GM19239 (cell line): ENCODE data around the gene POU5F2.

Experiments used
- DNase-seq: peaks from one replicate; pipeline ENCODE4 v3.0.0; 2011; ENCODE audit warnings: low spot score; ENCODE audit not compliant: insufficient read length
- FAIRE-seq: peaks from 2 replicates; lab custom pipeline; 2011; peaks lifted over from hg19 to GRCh38; lab: Jason Lieb, UNC

POU5F2 gene

DNA sequence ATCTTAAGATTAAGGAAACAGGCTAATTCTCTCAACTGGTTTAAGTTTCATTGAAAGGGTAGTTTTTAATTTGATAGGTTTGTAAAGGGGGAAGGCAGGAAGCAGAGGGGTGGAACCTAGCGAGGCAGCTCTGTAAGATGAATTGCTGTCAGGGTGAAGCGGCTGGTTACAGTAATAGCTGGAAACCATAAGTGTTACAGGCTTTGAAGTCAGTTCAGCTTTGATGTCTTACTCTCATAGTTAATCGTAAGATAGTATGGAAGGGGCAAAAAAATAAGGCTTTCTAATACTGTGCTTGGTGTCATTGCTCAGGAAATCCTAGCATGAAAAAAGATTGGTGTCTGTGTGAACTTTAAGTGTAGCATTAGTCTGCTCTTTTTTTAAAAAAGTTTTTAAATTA, 20.3 kb downstream of the POU5F2 start:
- FAIRE-seq (no peak), DNase-seq (no peak)

DNA sequence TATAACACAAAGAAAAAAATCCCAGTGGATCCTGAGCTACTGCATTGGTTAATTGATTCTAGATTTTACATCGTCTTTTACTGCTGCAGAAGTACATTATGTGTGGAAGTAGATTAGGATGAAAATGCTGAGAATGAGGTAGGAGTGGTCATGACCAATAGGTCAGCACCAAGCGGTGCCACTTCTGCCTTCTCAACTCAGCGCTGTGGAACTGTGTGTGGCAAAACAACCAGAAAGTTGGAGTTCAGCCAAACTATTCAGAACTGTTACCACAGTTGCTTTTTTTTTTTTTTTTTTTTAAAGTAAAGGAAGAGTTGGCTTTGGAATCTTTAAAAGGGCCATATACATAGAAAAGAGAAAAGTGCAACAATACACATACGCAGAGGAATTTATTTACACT, 24.2 kb downstream of the POU5F2 start:
- FAIRE-seq = no peak
- DNase-seq = no peak

DNA sequence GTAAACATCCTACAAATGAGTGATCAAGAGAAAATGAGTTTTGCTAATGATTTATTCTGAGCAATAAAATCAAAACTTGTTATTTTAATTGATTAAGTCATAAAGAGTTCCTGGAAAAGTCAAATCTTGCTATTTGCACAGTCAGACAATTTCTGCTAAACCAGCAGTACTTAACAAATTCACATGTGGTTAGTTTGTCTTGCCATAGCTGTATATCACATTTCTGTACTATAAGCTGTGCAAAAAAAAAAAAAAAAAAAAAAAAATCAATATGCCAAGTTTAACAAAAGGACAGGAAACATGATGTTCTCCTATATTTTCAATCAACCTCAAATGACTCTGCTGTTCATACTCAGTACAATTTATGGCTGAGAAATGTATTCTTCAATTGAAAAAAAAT, 24.9 kb downstream of the POU5F2 start:
- DNase-seq (no peak), FAIRE-seq (no peak)

DNA sequence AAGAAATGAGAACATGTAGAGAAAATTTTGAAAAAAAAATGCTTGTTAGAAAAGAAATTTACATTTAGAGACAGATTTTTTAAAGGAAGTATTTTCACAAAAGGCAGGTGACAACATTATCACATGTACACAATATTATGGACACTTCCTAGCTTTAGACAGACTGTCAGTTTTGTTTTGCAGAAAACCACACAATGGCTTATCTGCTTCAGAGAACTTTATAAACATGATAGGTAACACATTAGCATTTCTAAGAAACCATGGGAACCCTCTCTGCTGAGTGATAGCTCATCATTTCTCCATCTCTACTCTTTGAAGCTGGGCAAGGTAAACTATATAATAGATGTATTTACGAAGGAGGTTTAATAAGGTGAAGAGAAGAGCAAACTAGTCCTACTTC, 25.6 kb downstream of the POU5F2 start:
- no peak for DNase-seq
- FAIRE-seq = no peak

DNA sequence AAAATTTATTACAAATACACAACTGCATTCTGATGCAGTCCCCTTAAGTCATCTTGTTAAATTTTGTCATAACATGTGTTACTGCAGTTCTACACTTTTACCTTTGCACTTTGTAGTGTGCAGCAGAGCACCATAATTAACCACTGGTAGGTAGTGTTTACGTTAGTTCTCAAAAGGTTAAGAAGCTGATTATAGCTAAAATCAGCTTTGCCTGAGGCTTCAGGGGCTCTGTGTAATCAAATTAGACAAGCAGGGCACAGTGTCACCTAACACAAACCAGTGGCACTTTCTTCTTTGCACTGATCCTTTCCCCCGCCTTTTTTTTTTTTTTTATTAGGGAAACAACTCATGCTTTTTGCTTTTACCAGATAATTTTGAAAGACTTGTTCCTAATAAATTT, 26.1 kb downstream of the POU5F2 start:
- no peak for DNase-seq
- no peak for FAIRE-seq

DNA sequence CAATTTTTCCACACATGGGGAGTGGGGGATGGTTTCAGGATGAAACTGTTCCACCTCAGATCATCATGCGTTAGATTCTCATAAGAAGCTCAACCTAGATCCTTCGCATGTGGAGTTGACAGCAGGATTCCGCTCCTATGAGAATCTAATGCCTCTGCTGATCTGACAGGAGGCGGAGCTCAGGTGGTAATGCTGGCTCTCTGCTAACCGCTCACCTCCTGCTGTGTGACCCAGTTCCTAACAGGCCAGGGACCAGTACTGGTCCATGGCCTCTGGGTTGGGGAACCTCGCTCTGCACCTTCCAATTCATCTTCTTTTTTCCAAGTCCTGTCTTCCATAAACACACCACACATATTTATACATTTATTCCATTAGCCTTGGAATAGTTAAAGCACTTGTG, 33.0 kb downstream of the POU5F2 start:
- FAIRE-seq = no peak
- DNase-seq = no peak

DNA sequence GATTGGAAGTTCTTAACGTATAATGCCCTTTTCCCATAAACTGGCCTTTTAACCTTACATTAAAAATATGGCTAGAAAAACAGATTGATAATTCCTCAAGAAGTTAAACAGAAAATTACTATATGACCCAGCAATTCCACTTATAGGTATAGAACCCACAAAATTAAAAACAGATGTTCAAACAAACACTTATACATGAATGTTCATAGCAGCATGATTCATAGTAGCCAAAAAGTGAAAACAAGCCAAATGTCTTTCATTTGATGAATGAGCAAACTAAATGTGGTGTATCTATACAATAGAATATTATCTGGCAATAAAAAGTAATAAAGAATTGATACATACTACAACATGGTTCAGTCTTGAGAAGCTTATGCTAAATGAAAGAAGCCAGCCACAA, 35.5 kb downstream of the POU5F2 start:
- FAIRE-seq (no peak), DNase-seq (no peak)

DNA sequence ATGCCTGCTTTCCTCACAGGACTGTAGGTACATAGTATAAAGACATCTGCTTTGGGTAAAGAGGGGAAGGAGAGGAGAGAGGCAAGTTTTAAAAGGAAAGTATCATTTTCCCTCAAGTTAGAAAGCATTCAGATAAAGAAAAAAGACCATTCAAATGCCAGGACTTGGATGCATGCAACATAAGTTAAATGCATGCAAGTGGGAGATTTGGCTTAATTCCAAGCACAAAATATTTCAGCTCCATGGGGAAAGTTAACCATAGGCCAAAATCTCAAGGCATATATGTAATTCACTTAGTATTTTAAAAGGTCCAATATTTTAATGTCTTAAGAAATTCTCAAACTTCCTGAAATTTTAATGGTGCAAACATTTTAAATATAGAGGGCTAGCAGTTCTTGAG, 36.4 kb downstream of the POU5F2 start:
- DNase-seq (no peak), FAIRE-seq (no peak)

DNA sequence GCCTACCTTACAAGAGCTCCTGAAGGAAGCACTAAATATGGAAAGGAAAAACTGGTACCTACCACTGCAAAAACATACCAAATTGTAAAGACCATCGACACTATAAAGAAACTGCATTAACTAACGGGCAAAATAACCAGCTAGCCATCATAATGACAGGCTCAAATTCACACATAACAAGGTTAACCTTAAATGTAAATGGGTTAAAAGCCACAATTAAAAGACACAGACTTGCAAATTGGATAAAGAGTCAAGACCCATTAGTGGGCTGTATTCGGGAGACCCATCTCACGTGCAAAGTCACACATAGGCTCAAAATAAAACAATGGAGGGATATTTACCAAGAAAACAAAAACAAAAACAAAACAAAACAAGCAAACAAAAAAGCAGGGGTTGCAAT, 49.4 kb downstream of the POU5F2 start:
- FAIRE-seq = no peak
- DNase-seq = no peak
